HEK293T (cell line): ENCODE results near the gene WDHD1.

Experiments used
- BHLHE40 ChIP-seq: fragments of 450-650 bp; IDR thresholded peaks from 2 replicates; pipeline ENCODE4 v1.6.1; 2016; ENCODE audit warnings: mild to moderate bottlenecking, moderate library complexity, borderline replicate concordance
- FOXA1 ChIP-seq: fragments of 450-650 bp; IDR thresholded peaks from 2 replicates; pipeline ENCODE4 v1.6.1; 2016; ENCODE audit warnings: mild to moderate bottlenecking
- FOXM1 ChIP-seq: fragments of 450-650 bp; IDR thresholded peaks from 2 replicates; pipeline ENCODE4 v1.6.1; 2017; ENCODE audit warnings: mild to moderate bottlenecking, borderline replicate concordance
- LEF1 ChIP-seq: fragments of 450-650 bp; IDR thresholded peaks from 2 replicates; pipeline ENCODE4 v1.6.1; 2017; ENCODE audit warnings: mild to moderate bottlenecking, borderline replicate concordance
- SP1 ChIP-seq: fragments of 450-650 bp; IDR thresholded peaks from 2 replicates; pipeline ENCODE4 v1.6.1; 2017
- SUZ12 ChIP-seq: fragments of 450-650 bp; IDR thresholded peaks from 2 replicates; pipeline ENCODE4 v1.6.1; 2016; ENCODE audit warnings: mild to moderate bottlenecking
- TARDBP ChIP-seq: fragments of 450-650 bp; IDR thresholded peaks from 2 replicates; pipeline ENCODE4 v1.6.1; 2016
- ZNF384 ChIP-seq: fragments of 450-650 bp; IDR thresholded peaks from 2 replicates; pipeline ENCODE4 v1.6.1; 2016

DNA sequence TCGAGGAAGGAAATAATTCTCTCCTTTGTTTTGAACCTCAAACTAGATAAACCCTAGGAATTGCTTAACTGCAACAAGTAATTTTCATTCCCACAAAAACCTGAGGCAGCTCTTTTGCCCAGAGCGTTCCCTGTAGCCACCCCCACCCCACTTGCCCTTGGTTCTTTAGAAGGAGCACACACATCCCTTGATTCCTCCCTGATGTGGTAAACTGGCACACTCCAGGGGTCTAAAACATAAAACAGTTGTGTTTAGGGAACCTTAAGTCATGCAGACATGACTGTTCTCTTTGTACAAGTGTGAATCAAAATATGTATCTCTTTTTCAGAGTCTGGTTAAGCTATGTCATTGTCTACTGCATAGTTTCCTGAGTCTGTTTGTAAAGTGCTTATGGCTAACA is 38.5 kb upstream of the WDHD1 start:
- TF ChIP-seq SP1 (no peak), SUZ12 (no peak), BHLHE40 (no peak), FOXM1 (no peak), ZNF384 (no peak), TARDBP (no peak), LEF1 (no peak), FOXA1 (no peak)
